ENCODE results near the gene MBP.

- TF ChIP-seq EP300 (IDR thresholded peaks at IDR 0.05; ENCODE audit: borderline replicate concordance) (no peak), TAF1 (IDR thresholded peaks at IDR 0.05; ENCODE audit: low read depth) (no peak), NFIC (IDR thresholded peaks at IDR 0.05) (no peak), TCF12 (IDR thresholded peaks at IDR 0.05; ENCODE audit: low read depth) (no peak), RAD21 (IDR thresholded peaks at IDR 0.05; ENCODE audit: low read depth) (no peak), YY1 (IDR thresholded peaks at IDR 0.05; ENCODE audit: low read depth) (no peak), CREB1 (IDR thresholded peaks at IDR 0.05; ENCODE audit: low read depth) (no peak)
- TF ChIP-seq, protein P1, sequence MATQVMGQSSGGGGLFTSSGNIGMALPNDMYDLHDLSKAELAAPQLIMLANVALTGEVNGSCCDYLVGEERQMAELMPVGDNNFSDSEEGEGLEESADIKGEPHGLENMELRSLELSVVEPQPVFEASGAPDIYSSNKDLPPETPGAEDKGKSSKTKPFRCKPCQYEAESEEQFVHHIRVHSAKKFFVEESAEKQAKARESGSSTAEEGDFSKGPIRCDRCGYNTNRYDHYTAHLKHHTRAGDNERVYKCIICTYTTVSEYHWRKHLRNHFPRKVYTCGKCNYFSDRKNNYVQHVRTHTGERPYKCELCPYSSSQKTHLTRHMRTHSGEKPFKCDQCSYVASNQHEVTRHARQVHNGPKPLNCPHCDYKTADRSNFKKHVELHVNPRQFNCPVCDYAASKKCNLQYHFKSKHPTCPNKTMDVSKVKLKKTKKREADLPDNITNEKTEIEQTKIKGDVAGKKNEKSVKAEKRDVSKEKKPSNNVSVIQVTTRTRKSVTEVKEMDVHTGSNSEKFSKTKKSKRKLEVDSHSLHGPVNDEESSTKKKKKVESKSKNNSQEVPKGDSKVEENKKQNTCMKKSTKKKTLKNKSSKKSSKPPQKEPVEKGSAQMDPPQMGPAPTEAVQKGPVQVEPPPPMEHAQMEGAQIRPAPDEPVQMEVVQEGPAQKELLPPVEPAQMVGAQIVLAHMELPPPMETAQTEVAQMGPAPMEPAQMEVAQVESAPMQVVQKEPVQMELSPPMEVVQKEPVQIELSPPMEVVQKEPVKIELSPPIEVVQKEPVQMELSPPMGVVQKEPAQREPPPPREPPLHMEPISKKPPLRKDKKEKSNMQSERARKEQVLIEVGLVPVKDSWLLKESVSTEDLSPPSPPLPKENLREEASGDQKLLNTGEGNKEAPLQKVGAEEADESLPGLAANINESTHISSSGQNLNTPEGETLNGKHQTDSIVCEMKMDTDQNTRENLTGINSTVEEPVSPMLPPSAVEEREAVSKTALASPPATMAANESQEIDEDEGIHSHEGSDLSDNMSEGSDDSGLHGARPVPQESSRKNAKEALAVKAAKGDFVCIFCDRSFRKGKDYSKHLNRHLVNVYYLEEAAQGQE (IDR thresholded peaks at IDR 0.05; ENCODE audit: low read depth) = no peak
Observed at GRCh38 chr18:77003316-77003715, 129.3 kb downstream of the MBP start.
